Stimulated activated naive CD4-positive, alpha-beta T cell (primary cell): ENCODE measurements around the gene GREM1.
A peak's percentile ranks its signal among the peaks of the same experiment; 100 is the strongest.

Experiments
- DNase-seq, 6 experiments: peaks; one replicate each; lab custom pipeline; 2025; lab: John Stamatoyannopoulos, UW

Gene GREM1

DNA sequence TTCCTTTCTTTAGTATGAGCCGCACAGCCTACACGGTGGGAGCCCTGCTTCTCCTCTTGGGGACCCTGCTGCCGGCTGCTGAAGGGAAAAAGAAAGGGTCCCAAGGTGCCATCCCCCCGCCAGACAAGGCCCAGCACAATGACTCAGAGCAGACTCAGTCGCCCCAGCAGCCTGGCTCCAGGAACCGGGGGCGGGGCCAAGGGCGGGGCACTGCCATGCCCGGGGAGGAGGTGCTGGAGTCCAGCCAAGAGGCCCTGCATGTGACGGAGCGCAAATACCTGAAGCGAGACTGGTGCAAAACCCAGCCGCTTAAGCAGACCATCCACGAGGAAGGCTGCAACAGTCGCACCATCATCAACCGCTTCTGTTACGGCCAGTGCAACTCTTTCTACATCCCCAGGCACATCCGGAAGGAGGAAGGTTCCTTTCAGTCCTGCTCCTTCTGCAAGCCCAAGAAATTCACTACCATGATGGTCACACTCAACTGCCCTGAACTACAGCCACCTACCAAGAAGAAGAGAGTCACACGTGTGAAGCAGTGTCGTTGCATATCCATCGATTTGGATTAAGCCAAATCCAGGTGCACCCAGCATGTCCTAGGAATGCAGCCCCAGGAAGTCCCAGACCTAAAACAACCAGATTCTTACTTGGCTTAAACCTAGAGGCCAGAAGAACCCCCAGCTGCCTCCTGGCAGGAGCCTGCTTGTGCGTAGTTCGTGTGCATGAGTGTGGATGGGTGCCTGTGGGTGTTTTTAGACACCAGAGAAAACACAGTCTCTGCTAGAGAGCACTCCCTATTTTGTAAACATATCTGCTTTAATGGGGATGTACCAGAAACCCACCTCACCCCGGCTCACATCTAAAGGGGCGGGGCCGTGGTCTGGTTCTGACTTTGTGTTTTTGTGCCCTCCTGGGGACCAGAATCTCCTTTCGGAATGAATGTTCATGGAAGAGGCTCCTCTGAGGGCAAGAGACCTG lies 13.2 kb downstream of the GREM1 start:
- DNase-seq, result peak in 1 of 6 experiments; percentile 10

GRCh38 chr15:32732574-32733157 lies 14.9 kb downstream of the GREM1 start:
- DNase-seq, result no peak

GRCh38 chr15:32733281-32733680 lies 15.5 kb downstream of the GREM1 start:
- DNase-seq, result no peak

GRCh38 chr15:32735989-32736700 lies 18.3 kb downstream of the GREM1 start:
- no peak for DNase-seq

GRCh38 chr15:32736701-32737061 lies 18.9 kb downstream of the GREM1 start:
- no peak for DNase-seq

GRCh38 chr15:32737304-32737703 lies 19.5 kb downstream of the GREM1 start:
- no peak for DNase-seq

DNA sequence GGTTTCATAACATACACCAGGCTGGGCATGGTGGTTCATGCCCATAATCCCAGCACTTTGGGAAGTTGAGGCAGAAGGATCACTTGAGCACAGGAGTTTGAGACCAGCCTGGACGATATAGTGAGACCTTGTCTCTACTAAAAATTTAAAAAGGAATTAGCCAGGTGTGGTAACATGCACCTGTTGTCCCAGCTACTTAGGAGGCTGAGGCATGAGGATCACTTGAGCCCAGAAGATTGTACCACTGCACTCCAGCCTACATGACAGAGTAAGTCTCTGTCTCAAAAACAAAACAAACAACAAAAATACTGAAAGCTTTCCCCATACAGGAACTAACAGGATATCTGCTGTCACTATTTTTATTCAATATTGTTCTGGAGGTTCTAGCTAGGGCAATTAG lies 20.9 kb downstream of the GREM1 start:
- DNase-seq, result no peak

DNA sequence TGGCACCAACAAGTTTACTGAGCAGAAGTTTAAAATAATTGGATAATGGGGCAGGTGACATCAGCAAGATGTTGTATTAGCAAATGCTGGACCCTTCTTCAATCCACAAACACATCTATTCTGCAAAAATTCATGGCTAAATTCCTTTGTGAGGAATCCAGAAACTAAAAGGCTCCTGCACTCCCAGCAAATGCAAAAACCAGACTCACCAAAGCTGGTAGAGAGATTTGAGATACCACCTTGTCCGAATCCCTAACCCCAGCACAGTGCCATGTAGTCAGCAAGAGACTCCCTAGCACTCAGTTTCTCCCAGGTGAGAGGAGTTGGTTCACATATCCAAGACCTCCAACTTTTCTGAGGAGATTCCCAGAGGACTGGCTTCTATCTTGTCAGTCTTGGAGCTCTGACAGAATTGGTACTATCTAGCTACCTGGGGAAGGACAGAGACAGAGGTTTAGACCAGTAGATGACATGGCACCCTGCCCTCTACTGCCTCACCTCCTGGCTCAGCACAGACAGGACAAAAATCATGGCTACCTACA lies 21.8 kb downstream of the GREM1 start:
- DNase-seq, result no peak

DNA sequence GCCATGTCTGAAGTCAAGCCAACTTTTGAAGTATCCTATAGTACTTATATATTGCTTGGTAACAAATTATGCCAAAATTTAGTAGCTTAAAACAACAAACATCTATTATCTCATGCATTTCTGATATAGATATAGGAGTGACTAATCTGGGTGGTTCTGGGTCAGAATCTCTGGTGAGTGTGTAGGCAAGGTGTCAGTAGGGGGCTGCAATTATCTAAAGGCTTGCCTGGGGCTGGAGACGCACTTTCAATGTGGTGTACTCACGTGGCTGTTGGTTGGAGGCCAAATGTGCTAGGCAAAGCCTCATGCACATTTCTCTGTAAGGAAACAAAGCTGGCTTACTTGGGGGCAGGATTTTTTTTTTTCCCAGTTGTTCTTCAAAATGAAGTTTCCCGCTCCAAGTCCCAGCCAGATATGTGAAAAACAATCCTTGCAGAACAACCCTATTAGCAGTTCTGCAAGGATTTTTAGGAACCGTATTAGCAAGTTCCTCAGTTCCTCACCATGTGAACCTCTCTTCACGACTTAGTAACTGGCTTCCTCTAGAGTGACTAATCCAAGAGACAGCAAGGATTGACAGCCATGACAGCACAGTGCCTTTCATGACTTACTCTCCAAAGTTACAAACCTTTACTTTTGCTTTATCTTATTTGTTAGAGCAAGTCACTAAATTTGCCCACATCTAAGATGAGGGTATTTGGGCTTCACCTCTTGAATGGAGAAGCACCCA lies 25.8 kb downstream of the GREM1 start:
- no peak for DNase-seq

DNA sequence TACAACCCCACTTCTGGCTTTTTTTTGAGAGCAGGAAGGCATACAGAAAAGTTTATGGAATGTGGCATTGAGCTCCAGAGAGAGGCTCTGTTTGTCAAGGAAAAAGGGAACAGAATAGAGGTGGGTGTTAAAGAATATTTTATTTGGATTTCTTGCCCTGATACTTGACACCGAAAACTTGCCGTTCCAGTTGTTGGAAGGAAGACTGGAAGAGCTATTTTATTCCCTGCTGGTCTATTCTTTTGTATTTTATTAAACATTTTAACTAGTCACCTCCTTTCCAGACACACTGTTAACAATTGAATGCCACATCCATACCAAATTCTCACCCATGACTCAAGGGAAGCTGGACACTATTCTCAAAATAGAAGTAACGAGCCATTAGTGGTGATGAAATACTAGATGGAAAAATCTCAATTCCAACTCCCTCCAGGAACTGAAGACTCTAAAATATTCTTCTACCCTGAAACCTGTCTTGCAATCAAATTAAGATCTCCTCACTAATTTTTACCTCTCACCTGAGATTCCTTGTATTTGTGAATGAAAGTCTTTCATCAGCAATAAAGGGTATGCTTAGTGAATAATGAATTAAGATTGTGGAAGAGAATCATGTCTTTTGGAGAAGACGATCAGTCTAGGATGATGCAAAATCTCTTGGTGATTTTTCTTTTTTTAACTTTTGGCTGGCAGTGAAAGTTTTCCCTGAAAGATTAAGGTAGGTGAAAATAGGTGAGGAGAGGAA lies 28.5 kb downstream of the GREM1 start:
- DNase-seq, result no peak

DNA sequence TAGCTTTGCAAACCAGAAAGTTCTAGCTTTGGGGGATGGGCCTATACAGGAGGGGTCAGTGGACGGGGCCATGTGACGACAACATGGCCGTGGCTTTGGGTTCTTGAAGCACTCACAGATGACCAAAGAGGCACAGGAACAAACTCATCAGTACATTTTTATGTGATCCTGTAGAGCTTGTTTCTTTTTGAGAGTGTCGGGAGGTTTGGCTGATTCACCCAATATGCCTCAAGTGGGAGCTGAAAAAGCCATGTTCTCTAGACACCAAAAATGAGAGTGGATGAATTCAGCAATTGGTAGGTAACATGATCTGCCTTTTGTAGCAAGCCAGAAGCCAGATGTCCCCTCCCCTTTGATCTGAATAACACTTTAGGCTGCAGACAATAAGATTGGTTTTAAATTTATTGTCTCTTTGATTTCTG lies 30.1 kb downstream of the GREM1 start:
- no peak for DNase-seq

DNA sequence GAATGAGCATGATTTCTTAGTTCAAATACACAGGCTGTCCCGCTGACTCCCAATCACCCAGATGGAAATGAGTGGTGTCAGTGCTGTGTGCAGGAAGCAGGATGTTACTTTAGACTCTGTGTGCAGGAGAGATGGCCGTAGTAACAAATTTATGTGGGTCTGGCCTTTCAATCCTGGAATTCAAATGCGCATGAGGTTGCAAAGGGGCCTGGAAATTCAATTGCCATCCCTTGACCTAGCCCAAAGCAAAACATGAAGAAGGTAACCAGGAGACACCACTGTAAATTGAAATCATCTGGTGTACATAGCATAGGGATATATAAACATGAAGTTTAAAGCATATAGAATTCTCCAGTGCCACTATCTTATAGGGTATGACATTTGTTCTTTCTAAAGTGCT lies 33.2 kb downstream of the GREM1 start:
- no peak for DNase-seq

GRCh38 chr15:32757426-32757825 lies 39.6 kb downstream of the GREM1 start:
- DNase-seq, result no peak

GRCh38 chr15:32763295-32763694 lies 45.5 kb downstream of the GREM1 start:
- DNase-seq, result no peak

- no peak for DNase-seq
These were observed 47.4 kb downstream of the GREM1 start for GRCh38 chr15:32765236-32765635.

DNA sequence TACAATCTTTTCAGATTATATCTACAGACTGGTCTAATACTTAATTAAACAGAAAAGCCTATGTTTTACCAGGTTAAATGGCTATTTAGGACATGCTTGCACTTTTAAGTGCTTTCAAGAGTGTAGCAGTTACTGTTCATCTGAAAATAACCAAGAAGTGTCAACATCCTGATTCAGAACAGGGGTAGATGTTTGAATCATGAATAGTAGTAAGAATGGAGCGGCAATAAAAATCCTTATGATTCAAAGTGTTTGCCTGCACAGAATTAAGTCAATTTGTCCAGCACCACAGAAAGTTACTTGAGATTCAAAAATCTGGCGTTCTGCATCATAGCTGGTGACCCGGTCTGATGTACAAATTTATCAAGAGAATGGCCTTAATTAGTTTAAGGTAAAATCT lies 48.3 kb downstream of the GREM1 start:
- no peak for DNase-seq

- no peak for DNase-seq
These were observed 49.4 kb downstream of the GREM1 start for GRCh38 chr15:32767236-32767635.

DNA sequence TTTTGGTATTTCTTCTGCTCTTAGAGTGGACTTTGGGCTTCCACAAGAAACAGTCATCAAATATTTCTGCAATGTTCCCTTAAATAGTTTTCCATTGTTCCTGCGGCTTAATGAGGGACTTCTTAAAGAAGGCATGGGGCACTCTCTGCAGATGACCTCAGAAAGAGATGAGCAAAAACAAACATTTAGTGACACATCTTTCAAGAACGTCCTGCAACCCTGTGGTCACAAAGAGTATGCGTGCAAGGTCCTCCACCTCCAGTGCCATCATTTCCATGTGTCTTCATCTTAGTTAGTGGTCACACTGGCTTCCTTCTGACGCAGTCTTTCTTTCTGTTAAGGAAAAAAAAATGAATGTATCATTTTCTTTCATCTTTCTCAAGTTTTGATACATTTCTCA lies 56.2 kb downstream of the GREM1 start:
- DNase-seq, result no peak

DNA sequence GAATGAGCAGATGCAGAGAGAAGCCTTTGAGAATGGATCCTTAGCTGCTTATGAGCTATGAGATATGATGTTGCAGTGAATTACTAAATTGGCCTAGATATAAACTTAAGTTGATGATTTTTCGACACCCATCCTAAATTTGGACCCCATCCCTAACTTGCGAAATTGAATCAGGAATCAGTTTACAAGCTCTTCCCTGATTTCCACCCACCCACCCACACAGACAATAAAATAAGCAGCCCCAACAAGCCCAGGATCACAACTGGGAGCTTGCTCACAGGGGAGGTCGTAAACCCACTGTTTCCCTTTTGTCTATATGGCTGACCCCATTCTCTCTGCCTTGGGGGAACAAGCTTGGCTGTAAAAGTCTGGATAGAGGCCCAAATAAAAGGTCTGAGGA lies 57.3 kb downstream of the GREM1 start:
- DNase-seq, result no peak

- no peak for DNase-seq
These were observed 60.8 kb downstream of the GREM1 start for GRCh38 chr15:32778391-32779176.
